Epithelial cell of esophagus (primary cell): ENCODE measurements around the gene MAGEC1.
"Not testable (repeated sequence)": the region's sequence is repeated elsewhere in the genome, so short reads cannot be mapped to it uniquely, and the experiment has no call there.

Experiments
- DNase-seq: peaks from one replicate; pipeline ENCODE4 v3.0.0; 2010; ENCODE audit warnings: low read depth
- H3K4me3 ChIP-seq: 2 replicates; pipeline ENCODE4 v1.5.1; 2011; ENCODE audit warnings: mild to moderate bottlenecking, low read length, control low read depth
- TF ChIP-seq, protein P1 (sequence below): IDR thresholded peaks from 2 replicates; pipeline ENCODE4 v1.5.1; 2011; ENCODE audit warnings: low read depth, mild to moderate bottlenecking, low read length, control low read depth, inconsistent platforms; ENCODE audit not compliant: insufficient read depth; ENCODE audit errors: missing control alignments

Gene MAGEC1, protein sequence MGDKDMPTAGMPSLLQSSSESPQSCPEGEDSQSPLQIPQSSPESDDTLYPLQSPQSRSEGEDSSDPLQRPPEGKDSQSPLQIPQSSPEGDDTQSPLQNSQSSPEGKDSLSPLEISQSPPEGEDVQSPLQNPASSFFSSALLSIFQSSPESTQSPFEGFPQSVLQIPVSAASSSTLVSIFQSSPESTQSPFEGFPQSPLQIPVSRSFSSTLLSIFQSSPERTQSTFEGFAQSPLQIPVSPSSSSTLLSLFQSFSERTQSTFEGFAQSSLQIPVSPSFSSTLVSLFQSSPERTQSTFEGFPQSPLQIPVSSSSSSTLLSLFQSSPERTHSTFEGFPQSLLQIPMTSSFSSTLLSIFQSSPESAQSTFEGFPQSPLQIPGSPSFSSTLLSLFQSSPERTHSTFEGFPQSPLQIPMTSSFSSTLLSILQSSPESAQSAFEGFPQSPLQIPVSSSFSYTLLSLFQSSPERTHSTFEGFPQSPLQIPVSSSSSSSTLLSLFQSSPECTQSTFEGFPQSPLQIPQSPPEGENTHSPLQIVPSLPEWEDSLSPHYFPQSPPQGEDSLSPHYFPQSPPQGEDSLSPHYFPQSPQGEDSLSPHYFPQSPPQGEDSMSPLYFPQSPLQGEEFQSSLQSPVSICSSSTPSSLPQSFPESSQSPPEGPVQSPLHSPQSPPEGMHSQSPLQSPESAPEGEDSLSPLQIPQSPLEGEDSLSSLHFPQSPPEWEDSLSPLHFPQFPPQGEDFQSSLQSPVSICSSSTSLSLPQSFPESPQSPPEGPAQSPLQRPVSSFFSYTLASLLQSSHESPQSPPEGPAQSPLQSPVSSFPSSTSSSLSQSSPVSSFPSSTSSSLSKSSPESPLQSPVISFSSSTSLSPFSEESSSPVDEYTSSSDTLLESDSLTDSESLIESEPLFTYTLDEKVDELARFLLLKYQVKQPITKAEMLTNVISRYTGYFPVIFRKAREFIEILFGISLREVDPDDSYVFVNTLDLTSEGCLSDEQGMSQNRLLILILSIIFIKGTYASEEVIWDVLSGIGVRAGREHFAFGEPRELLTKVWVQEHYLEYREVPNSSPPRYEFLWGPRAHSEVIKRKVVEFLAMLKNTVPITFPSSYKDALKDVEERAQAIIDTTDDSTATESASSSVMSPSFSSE

DNA sequence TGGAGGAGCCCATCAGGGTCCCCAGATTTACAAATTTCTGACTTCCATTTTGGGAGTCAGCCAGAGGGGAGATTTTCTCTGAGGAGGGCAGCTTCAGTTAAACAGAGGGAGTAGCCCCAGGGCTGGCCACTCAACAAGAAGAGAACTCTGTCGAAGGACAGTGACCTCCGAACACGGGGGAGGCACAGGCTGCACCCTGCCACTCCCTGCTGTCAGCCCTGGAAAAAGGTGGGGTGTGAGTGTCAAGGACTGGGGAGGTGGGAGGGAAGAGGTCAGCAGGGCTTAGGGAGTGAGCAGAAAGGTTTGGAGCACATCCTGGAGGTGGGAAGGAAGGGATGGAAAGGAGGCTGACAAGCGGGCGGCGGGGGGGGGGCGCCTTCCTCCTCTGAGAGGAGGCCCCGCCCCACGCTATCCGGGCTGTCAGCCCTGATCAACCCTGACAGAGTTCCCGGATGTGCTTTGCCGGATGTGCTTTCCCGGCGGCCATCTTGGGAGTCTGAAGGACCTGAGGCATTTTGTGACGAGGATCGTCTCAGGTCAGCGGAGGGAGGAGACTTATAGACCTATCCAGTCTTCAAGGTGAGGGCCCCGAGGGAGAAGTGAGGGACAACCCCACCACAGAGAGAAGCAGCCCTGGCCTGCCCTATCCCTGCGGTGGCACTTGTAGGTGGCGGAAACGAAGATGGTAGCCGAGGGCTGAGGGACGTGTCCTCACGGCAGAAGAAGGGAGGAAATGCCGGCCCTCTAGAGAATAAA lies at the start of gene MAGEC1:
Gene MAGEC1 (plus strand): TSS at position 495 of the 756 bp plus-strand sequence. CDS start 1,179 bp downstream, outside the sequence.
- TF ChIP-seq, protein P1, sequence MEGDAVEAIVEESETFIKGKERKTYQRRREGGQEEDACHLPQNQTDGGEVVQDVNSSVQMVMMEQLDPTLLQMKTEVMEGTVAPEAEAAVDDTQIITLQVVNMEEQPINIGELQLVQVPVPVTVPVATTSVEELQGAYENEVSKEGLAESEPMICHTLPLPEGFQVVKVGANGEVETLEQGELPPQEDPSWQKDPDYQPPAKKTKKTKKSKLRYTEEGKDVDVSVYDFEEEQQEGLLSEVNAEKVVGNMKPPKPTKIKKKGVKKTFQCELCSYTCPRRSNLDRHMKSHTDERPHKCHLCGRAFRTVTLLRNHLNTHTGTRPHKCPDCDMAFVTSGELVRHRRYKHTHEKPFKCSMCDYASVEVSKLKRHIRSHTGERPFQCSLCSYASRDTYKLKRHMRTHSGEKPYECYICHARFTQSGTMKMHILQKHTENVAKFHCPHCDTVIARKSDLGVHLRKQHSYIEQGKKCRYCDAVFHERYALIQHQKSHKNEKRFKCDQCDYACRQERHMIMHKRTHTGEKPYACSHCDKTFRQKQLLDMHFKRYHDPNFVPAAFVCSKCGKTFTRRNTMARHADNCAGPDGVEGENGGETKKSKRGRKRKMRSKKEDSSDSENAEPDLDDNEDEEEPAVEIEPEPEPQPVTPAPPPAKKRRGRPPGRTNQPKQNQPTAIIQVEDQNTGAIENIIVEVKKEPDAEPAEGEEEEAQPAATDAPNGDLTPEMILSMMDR: no peak
- H3K4me3 ChIP-seq: no peak within 1 kb of the TSS
- DNase-seq: no peak

DNA sequence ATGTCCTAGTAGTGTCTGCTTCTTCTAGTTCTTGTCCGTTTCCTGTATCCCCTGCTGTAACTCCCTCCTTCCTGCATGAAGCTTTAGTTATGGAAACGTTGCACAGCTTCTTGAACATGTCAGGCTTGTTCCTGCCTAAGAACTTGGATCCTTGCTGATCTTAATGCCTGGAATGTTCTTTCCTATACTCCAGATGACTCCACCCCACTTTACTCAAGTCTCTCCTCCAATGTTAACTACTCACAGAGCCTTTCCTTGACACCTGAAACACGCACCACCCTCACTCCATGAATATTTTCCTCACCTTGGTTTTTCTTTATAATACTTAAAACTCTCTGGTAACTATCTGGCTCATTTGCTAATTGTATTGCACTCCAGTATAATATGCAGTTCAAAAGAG lies 46.2 kb upstream of the MAGEC1 start:
- TF ChIP-seq, protein P1: no peak
- H3K4me3 ChIP-seq: no peak overlapping the region
- no peak for DNase-seq

DNA sequence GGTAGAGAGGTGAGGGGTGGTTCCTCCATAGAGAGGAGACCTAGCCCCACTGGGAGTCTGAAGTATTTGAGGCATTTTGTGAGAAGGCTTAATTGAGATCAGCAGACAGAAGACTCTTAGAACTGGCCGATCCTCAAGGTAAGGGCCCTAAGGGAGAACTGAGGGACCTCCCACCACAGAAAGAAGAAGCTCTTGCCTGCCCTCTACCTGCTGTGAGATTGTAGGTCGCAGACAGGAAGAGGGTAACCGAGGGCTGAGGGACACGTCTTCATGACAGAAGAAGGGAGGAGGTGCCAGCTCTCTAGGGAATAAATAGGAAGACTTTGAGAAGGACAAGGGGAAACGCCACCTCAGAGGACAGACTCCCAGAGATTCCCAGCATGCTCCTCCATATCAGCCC lies 24.1 kb upstream of the MAGEC1 start:
- TF ChIP-seq, protein P1: no peak
- no peak for DNase-seq
- H3K4me3 ChIP-seq: no peak overlapping the region

DNA sequence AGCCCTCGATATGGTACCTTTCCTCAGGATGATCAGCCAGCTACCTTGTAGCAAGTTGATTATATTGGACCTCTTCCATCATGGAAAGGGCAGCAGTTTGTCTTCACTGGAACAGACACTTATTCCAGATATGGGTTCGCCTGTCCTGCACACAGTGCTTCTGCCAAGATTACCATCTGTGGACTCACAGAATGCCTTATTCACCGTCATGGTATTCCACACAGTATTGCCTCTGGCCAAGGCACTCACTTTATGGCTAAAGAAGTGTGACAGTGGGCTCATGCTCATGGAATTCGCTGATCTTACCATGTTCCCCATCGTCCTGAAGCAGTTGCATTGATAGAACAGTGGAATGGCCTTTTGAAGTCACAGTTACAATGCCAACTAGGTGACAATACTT lies 14.9 kb upstream of the MAGEC1 start:
- H3K4me3 ChIP-seq, DNase-seq: not testable (repeated sequence)

DNA sequence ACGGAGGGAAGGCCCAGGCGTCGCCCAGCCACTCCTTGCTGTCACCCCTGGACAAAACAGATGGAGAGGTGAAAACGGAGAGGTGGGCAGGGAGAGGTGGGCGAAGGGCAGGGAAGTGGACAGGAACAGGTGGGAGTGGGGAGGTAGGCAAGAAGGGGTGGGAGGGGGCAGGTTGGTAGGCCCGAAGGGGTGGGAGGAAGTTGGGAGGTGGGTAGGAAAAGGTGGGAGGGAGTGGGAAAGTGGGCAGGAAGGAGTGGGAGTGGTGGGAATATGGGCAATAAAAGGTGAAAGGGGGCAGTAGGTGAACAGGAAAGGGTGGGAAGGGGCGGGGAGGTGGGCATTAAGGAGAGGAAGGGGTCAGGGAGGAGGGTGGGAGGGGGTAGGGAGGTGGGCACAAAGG lies 9.0 kb upstream of the MAGEC1 start:
- H3K4me3 ChIP-seq: no peak overlapping the region
- TF ChIP-seq, protein P1: no peak
- DNase-seq: no peak

DNA sequence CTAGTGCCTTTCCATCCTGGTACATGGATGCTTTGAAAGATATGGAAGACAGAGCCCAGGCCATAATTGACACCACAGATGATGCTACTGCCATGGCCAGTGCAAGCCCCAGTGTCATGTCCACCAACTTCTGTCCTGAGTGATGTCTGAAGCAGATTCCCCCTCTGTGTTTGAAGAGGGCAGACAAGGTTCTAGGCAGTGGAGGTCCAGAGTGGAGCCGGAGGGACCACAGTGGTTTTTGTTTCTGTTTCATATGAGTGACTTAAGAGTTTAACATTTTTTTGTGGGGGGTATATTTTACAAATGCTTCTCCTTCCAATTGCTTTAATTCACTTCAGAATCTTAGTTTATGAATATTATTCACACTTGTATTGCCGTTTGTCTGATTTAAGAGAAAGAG lies 6.0 kb upstream of the MAGEC1 start:
- no peak for DNase-seq
- H3K4me3 ChIP-seq: no peak overlapping the region
- TF ChIP-seq, protein P1: no peak

DNA sequence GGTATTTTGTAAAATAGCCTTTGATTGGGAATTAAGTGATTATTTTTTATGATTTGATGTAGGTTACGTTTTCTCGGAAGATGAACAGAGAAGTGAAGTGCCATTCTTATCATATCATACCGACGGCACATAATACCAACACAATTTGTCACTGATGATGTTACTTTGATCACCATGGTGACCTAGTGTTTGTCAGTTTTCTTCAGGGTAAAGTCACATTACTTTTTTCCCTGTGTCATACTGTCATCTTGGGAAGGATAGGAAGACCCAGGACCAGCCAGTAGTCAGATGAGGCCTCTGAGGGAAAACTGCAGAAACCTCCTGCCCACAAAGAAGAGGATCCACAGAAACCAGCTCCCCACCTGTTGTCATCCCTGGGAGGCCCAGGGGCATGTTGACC lies 1.3 kb upstream of the MAGEC1 start:
- TF ChIP-seq, protein P1: no peak
- DNase-seq: no peak
- no peak overlapping the region for H3K4me3 ChIP-seq
